Kasumi-1 (cell line): ENCODE results near the gene IL21R.
"Not testable (repeated sequence)": the region's sequence is repeated elsewhere in the genome, so short reads cannot be mapped to it uniquely, and the experiment has no call there.

Experiments
- DNase-seq, 2 experiments: peaks; one replicate each; lab custom pipeline; 2025; lab: John Stamatoyannopoulos, UW

IL21R gene

DNA sequence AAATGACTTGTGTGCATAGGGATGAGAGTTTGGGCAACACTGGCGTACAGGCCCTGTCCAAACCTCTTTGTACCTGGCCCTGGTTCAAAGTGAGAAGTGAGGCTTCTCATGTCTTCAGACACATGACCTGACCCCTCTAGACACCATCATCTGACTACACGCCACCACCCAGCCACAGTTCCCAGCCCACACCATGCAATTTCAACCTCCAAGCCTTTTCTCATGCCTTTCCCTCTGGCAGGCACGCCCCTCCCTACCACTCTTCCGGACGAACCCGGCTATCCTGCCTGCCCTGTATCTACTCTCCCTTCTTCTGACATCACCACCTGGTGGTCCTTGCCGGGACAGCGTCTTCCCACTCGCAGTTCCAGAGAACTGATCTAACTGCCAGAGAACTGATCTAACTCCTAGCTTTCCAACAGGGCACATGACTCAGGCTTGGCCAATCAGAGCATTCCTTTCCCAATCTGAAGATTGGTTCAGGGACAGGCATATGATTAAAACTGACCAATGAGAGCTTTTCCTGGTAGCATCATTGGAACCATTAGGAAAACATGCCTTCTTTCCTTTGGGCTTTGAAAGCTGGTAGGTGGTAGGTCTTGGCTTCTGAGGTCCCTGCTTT lies 27.1 kb upstream of the IL21R start:
- DNase-seq, result peak; percentile 86 to 89

DNA sequence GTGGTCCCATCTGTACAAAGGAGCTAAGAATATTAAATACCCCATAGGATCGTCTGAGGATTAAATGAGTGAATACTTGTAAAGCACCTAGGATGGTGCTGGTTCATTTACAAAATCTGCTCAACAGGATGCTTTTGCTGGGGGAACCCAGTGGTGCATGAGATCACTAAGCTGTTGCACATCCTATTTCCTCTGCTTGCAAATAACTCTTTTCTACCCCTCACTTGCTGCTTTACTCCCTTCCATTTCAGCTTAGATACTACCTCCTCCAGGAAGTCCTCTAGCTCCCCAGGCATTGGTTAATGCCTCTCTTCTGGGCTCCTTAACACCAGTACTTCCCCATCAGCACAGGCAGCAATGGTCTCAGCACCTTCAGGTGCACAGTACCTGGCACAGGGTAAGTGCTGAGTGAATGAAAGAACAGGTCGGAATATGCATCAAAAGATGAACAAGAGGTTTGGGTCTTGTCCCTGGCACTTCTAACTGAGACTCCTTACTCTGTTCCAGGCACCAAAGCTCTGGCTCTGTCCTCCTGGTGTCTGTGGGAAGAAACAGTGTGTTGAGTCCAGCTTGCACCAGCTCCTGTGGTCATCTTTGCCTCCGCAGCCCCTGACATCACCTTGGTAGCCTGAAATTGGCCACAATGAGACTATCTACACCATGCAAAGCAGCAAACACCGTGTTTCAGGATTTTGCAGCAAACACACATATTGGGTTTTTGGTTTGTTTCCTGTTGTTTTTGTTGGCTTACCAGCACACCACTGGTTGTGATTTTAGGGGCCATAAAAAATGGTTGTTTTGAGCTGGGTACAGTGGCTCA lies 24.1 kb upstream of the IL21R start:
- no peak for DNase-seq

DNA sequence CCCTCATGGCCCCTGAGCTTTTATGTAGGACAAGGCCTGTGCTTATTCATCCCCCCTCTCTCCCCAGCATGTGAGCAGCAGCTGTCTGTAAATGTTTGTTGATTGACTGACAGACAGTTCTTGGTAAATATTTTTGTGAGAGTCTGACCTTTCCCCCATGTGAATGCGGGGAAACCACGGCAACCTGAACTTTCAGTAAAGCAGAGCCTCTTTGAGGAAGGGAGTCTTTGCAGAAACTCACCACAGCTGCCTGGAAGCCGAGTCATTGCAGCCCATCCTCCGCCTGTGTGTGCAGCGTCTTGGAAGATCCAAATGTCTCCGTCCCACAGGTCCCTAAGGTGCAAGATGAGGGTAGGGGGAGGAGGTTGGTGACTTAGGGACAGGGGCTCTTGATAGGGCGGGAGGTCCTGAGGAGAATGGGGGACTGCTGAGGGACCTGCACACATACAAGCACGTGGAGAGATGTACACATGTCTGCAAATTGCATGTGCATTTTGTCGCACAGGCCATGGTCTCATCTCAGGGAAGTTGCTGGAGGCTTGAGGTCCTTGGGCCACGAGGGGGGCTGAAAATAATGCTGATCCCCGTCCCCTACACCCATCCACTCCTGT lies 23.0 kb upstream of the IL21R start:
- no peak for DNase-seq

DNA sequence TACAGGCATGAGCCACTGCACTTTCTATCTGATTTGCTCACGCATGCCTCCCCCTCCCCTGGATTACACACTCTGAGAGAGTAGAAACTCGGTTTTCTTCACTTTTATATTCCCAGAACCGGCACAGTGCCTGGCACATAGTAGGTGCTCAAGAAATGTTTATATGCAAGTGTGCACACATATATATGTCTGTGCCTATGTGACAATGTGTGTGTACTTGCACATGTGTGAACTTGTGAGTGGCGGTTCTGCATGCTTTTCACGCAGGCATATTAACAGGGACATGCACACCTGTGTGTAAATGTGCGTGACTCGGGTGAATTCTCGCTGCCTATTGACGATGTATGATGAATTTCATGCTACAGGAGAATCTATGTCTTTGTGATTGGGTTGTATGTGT lies 22.1 kb upstream of the IL21R start:
- DNase-seq, result no peak

DNA sequence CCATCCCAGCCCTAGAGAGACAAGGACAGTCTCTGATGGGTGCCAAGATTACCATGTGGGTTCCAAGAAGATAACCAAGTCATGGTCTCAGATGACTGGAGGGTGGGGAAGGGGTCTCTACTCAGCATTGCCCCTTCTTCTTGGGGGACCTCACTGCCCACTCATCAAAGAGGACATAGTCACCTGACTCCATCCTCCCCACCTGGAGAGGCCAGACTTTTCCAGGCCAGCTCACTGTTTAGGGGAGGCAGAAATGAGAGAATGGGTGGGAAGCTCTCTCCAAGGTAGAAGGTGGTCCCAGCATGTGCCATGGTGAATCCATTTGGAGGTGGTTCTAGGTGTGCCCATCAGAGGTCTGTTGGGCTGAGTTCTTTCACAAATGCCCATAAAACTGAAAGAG lies 20.7 kb upstream of the IL21R start:
- DNase-seq, result no peak

DNA sequence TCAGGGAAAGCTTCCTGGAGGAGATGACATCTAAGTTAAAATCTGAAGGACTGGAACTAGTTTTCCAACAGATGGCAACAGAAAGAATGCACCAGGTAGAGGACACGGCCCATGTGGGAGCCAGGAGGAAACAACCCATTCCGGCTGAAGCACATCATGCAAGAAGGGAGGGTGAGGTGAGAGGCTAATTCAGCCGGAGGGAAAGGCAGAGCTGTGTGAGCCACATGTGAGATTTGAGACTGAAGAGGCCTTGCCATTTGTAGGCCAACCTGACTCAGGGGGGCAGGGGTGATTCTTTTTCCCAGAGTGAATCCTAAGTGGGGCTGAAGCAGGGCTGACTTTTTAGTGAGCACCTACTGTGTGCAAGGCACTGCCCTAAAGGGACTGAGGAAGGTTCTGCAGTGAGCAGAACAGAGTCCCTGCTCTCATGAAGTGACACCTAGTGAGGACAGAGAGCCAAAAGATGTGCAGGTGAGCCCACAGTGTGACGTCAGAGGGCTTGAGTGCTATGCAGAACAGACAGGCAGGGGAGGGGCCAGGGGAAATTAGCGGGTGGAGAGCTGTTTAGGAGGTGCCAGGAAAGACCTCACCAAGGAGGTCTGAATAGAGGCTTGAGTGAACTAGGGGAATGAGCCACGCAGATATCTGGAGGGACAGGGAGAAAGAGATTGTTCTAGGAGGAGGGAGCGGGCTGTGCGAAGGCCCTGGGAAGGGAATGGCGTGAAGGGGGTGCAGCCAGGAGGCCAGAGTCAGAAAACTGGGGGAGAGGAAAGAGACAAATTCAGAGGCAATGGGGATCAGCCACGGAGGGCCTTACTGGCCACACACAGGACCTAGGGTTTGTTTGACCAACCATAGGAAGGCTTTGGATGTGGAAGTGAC lies 19.8 kb upstream of the IL21R start:
- no peak for DNase-seq

DNA sequence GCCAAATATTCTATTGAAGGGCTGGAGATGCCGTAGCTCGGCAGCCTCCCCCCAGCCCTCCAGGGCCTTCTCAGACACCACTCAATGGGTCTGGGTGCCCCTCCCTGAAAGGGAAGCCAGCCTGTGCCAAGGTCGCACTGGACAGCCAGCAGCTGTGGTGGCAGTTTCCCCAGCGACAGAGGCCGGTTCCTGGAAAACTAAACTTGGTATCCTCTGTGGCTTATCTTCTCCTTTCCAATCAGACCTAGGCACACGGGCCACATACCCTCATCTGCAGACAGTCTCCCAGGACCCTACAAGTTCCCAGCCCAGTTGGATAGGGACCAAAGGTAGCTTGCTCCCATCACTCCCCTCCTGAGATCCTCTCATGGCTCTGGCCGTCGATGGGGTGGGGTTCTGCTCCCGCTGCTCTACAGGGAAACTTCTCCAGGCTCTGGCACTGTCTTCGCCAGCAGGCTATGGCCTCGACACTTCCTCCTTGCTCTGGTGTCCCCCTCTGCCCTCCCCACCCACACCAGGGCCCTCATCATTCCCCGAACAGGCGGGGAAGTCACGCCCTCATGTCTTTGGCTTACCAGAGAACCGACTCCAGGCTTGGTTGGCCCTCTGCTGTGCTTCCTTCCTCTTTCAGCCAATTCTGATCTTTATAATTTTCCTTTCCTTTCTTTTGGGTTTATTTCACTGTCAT lies 18.3 kb upstream of the IL21R start:
- peak; percentile 73 to 74 for DNase-seq

DNA sequence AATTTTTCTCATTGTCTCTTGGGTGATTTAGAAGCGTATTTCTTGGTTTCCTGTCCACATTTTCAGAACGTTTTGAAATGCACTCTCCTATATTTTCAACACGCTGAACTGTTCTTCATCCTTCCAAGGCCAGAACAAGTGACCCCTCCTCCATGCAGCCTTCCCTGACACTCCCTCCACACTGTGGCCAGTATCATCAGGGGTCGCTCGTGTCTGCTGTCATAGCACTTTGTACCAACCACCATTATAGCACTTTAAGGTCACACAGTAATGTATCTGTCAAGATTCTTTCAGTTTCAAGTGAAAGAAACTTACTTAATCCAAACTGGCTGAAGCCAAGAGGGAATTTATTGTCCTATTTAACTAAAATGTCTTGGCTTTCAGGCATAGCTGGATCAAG lies 17.5 kb upstream of the IL21R start:
- no peak for DNase-seq

DNA sequence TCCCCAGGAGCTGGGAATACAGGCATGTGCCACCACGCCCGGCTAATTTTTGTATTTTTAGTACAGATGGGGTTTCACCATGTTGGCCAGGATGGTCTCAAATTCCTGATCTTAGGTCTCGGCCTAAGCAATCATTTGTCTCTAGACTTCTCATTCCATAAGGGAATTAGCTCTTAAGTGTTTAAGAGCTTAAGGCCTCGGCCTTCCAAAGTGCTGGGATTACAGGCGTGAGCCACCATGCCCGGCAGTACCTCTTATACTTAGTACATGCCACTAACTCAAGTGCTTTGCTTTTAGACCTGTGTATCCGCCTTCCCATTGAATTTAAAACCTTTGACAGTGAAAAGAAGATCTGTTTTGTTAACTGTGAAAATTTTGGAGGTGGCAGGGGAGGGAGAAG lies 16.6 kb upstream of the IL21R start:
- no peak for DNase-seq

DNA sequence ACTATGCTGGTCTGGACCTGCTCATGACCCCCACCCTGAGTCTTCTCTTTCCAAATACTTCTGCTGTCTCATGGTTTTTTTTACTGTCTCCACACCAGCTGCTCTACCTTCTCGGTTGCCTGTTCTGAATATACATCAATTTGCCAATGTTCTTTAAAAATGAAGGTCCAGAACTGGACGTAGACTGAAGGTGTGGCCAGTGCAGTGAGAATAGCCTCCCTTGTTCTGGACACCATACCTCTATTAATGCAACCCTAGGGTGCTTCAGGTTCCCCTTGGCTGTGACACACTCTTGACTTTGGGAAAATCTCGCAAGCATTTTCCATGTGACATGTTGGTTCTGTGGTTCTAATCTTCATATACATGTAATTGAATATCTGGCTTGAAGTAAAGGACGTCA lies 15.3 kb upstream of the IL21R start:
- no peak for DNase-seq

DNA sequence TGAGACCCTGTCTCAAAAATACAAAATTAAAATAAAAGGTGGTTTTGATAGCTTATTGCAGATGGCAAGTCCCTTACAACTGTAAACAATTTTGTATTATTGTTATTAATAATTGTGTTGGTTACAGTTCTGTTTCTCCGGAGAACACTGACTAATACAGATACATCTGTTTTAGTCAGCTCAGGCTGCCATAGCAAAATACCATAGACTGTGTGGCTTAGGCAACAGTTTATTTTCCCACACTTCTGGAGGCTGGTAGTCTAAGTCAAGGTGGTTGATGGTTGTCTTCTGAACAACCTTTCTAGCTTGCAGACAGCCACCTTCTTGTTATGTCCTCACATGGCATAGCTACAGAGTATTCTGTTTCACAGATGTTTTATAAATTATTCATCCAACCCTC lies 14.2 kb upstream of the IL21R start:
- DNase-seq, result no peak

DNA sequence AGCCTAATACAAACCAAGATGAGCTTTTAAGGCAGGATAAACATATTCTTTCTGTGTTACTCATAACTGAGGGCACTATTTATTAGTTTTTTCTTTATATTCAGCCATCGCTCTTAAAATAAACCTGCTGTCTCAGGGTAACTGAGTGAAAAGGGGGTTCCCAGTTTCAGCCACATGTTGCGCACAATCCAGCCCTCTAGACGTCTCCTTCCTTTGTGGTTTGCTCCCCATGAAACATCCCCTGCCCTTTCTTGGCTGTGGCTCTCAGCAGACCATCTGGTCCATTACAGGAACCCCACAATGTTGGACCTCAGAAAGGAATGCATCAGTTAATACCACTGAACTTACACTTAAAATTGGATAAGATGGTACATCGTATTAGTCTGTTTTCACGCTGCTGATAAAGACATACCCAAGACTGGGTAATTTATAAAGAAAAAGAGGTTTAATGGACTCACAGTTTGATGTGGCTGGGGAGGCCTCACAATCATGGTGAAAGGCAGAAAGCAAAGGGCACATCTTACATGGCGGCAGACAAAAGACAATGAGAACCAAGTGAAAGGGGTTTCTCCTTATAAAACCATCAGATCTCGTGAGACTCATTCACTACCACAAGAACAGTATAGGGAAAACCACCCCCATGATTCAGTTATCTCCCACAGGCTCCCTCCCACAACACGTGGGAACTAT lies 12.6 kb upstream of the IL21R start:
- no peak for DNase-seq

DNA sequence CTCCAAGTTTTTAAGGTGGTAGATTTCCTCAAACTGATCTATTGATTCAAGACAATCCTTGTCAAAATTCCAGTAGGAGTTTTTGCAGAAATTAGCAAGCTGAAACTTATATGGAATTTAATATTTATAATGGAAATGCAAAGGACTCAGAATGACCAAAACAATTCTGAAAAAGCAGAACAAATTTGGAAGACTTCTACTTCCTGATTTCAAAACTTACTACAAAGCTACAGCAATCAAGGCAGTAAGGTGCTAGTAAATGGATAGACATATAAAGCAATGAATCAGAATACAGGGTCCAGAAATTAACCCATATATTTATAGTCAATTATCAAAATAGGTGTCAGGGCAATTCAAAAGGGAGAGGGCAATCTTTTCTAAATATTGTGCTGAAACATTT lies 11.8 kb upstream of the IL21R start:
- DNase-seq, result peak in 1 of 2 experiments; percentile 3

DNA sequence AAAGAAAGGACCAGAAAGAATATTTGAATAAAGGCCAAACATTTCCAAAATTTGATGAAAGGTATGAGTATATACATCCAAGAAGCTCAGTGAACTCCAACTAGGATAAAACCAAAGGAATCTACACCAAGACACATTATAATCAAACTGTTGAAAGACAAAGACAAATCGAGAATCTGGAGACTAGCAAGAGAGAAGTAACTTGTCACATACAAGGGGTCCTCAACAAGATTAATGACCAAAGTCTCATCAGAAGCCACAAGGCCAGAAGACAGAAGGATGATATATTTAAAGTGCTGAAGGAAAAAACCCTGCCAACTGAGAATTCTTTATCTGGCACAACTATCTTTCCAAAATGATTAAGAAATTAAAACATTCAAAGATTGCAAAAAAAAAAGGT lies 9.3 kb upstream of the IL21R start:
- DNase-seq, result no peak

DNA sequence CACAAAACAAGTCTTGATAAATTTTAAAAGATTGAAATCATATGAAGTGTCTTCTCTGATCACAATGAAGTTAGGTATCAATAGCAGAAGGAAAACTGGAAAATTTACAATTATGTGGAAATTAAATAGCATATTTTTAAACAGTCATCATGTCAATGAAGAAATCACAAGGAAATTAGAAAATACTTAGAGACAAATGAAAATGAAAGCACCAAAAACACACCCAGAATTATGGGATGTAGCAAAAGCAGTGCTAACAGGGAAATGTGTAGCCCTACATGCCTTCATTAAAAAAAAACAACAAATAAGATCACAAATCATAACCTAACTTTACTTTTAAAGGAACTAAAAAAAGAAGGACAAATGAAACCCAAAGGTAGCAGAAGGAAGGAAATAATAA lies 7.5 kb upstream of the IL21R start:
- DNase-seq, result no peak

DNA sequence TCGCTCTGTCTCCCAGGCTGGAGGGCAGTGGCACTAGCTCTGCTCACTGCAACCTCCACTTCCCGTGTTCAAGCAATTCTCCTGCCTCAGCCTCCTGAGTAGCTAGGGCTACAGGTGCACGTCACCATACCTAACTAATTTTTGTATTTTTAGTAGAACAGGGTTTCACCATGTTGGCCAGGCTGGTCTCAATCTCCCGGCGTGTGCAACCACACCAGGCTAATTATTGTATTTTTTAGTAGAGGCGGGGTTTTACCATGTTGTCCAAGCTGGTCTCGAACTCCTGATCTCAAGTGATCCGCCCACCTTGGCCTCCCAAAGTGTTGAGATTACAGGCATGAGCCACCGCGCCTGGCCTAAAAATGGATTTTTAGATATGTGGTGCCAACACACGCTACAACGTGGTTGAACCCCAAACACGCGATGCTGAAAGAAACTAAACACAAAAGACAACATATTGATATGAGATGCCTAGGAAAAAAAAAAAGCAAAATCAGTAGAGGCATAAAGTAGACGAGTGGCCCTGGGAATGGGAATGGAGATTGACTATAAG lies 3.6 kb upstream of the IL21R start:
- not testable (repeated sequence) for DNase-seq

DNA sequence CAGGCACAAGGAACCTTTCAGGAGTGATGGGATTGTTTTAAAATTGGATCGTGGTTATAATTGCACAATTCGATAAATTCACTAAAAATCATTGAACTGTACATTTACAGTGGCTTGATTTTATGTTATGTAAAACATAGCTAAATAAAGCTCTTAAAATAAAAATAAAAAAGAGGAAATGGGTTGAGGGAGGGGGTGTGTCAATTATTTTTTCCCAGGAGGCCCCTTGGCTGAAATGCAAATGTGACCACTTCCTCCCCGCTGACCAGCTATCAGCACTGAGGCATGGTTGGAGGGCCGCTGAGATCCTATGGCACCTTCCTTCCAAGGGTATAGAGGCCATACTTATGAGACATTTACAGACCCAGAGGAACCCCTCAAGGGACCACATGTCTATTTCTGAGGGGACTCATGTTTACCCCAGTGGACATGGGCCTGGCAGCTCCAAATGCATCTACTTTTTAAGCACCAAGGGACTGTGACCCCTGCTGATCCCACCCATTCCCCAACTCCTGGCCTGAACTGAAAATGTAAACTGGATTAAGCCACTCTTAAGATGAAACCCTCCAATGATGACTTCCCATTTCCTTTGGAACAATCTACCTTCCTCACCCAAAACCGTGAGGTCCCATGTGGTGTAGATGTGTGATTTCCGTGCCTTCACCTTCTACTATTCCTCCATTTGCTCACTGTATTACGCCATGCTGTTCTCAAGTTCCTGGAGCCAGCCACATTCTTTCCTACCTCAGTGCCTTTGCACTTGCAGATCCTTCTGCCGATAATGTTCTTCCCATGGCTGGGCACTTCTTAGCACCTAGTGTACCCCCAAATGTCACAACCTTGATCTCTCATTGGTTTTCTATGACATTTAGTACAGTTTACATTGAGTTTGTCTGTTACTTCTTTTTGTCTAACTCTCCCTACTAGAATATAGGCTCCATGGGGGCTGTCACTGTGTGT lies 2.8 kb upstream of the IL21R start:
- DNase-seq, result no peak

DNA sequence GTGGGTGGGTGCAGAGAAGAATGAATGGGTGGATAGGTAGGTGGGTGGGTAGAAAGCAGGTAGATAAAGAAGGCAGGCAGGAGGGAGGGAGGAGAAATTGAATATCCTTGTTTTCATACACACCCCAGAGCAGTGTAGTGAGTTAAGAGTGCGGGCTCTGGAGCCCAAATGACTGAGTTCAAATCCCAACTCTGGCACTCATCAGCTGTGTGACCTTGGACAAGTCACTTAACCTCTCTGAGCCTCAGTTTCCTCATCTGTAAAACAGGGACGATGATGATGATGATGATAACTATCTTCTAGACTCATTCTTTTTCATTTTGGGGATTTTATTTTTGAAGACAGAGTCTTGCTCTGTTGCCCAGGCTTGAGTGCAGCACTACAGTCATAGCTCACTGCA lies 2.0 kb upstream of the IL21R start:
- DNase-seq, result no peak

DNA sequence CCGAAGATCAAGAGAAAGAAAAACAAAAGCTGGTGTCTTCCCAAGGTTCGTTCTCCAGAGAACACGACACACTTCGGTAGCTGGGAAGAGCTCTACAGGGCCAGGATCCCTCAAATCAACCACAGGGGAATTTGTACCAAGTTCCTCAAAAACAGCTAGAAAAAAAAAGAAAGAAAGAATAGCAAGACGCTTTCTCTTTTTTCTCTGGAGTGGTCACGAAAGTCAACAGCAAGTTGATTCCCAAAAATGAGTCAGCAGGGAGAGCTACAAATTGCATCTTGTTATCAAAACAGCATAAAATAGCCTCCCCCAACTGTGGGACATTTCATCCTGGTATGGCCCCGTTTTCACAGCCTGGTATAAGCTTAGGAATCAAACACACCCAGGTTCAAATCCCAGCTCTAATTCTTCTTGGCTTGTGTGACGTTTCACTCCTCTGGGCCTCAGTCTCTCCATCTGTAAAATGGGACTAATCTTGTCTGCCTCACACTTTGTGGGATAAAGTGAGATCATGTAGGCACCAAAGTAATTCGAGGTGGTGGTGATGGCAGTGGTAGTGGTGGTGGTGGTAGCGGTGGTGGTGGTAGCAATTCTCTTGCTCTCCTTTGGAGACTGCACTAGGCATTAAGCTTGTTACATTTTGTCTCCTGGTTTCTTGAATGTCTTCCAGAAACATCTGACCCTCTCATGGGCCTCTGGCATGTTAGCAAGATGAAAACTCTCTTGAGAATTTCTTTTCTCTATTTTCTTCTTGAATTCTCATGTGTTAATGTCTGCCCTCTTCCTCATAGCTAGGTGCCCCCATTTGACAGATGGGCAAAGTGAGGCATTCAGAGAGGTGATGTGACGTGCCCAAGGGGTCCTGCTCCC lies 988 bp upstream of the IL21R start:
- DNase-seq, result peak in 1 of 2 experiments; percentile 4
